HepG2 (cell line): Measurements from ENCODE around the gene P4HB. TPM values are rescaled to one million over a fixed set of nuclear protein-coding genes. Genes with fewer than 3 reads are reported as not detected.

Experiments used
- ATAC-seq: fragments of 200-7000 bp; cut with Tn5 transposase; 3 replicates; pipeline ENCODE4 v1.9.1; 2020; ENCODE audit warnings: mild to moderate bottlenecking, moderate library complexity
- BruUV-seq: library from RNA; stranded (reverse); fragments of 400-500 nt; replicated peaks from 2 replicates; lab custom pipeline; 2021; lab: Mats Ljungman, UMichigan
- CTCF ChIA-PET: fragments of 300-600 bp; formaldehyde crosslinking; extraction: SDS; loops from one replicate; lab custom pipeline; 2021; ENCODE audit warnings: low total read pairs, inconsistent platforms, low intra/inter-chr PET ratio; lab: Yijun Ruan, JAX
- POLR2A ChIA-PET: fragments of 350-600 bp; sonication (Branson Sonifier 250); formaldehyde crosslinking; loops from one replicate; lab custom pipeline; 2020; ENCODE audit warnings: antibody characterized with exemption, inconsistent platforms; lab: Yijun Ruan, JAX
- DNase-seq: peaks from one replicate; pipeline ENCODE4 v3.0.0-alpha.2; 2015; ENCODE audit warnings: low spot score
- FAIRE-seq: peaks from 3 replicates; lab custom pipeline; 2011; peaks lifted over from hg19 to GRCh38; lab: Jason Lieb, UNC
- H2AFZ ChIP-seq: one replicate; pipeline ENCODE4 v1.6.1; 2011; ENCODE audit warnings: low read length, inconsistent platforms
- H3K27ac ChIP-seq: fragments of 300-600 bp; 3 replicates; pipeline ENCODE4 v1.8.0; 2011; ENCODE audit warnings: mixed run types, mild to moderate bottlenecking, mixed read lengths, low read length, inconsistent platforms; ENCODE audit not compliant: insufficient read depth; ENCODE audit errors: extremely low read length
- H3K27me3 ChIP-seq, 2 experiments: fragments of 200-600 bp in 1 of 2; 2 replicates in 1 of 2; 3 replicates in 1 of 2; pipeline versions ENCODE4 v1.6.0 to v1.8.0; 2011; ENCODE audit warnings: low read length in 2 of 2, mild to moderate bottlenecking in 2 of 2, moderate library complexity in 2 of 2, inconsistent platforms in 1 of 2; ENCODE audit not compliant: insufficient read depth in 2 of 2, control insufficient read depth in 1 of 2
- H3K36me3 ChIP-seq, 2 experiments: fragments of 200-600 bp in 1 of 2; replicated peaks in 1 of 2; 2 replicates in 1 of 2; 3 replicates in 1 of 2; pipeline versions ENCODE4 v1.5.1 to v1.8.0; 2011; ENCODE audit warnings: low read length in 2 of 2, inconsistent platforms in 1 of 2; ENCODE audit not compliant: insufficient read depth in 2 of 2, control insufficient read depth in 1 of 2
- H3K4me1 ChIP-seq: 2 replicates; pipeline ENCODE4 v1.5.1; 2012; ENCODE audit warnings: low read length, inconsistent platforms; ENCODE audit not compliant: insufficient read depth
- H3K4me2 ChIP-seq: 2 replicates; pipeline ENCODE4 v1.6.0; 2011; ENCODE audit warnings: low read depth, low read length, inconsistent platforms
- H3K4me3 ChIP-seq, 3 experiments: fragments of 200-600 bp in 1 of 3; sonication (generic), shearing (Covaris generic) in 1 of 3; replicated peaks in 1 of 3; 2 replicates each; pipeline ENCODE4 v1.5.1; 2011 to 2016; ENCODE audit warnings: low read length in 3 of 3, inconsistent platforms in 2 of 3, low read depth in 2 of 3, mild to moderate bottlenecking in 2 of 3, control low read depth in 1 of 3, mixed read lengths in 1 of 3; ENCODE audit not compliant: insufficient read depth in 1 of 3
- H3K79me2 ChIP-seq: one replicate; pipeline ENCODE4 v1.6.1; 2011; ENCODE audit warnings: low read length, inconsistent platforms; ENCODE audit not compliant: insufficient read depth
- H3K9ac ChIP-seq: 2 replicates; pipeline ENCODE4 v1.6.0; 2011; ENCODE audit warnings: mild to moderate bottlenecking, low read depth, low read length, inconsistent platforms; ENCODE audit not compliant: insufficient read depth
- H3K9me3 ChIP-seq: 2 replicates; pipeline ENCODE4 v1.5.1; 2012; ENCODE audit warnings: mild to moderate bottlenecking, low read length
- H4K20me1 ChIP-seq: 2 replicates; pipeline ENCODE4 v1.6.0; 2011; ENCODE audit warnings: inconsistent platforms, mild to moderate bottlenecking, low read length, moderate library complexity; ENCODE audit not compliant: insufficient read depth
- ATF7-NPFF ChIP-seq: sonication (generic); formaldehyde crosslinking; IDR thresholded peaks from 2 replicates; pipeline ENCODE4 v1.8.1; 2023; ENCODE audit warnings: mild to moderate bottlenecking, low read depth, missing genetic modification reagents, moderate library complexity
- DPF2 ChIP-seq: sonication (generic); formaldehyde crosslinking; IDR thresholded peaks from 2 replicates; pipeline ENCODE4 v1.4.0; 2020; ENCODE audit warnings: mild to moderate bottlenecking, low read depth, missing genetic modification reagents, borderline replicate concordance
- EEA1 ChIP-seq: sonication (generic); formaldehyde crosslinking; IDR thresholded peaks from 2 replicates; pipeline ENCODE4 v1.5.1; 2020; ENCODE audit warnings: mild to moderate bottlenecking, missing genetic modification reagents, borderline replicate concordance
- EED ChIP-seq: sonication (generic); formaldehyde crosslinking; IDR thresholded peaks from 2 replicates; pipeline ENCODE4 v1.5.0; 2020; ENCODE audit warnings: mild to moderate bottlenecking, missing genetic modification reagents
- HDAC1 ChIP-seq: sonication (generic); formaldehyde crosslinking; IDR thresholded peaks from 2 replicates; pipeline ENCODE4 v1.5.1; 2020; ENCODE audit warnings: mild to moderate bottlenecking, missing genetic modification reagents
- IKZF4 ChIP-seq: sonication (generic); formaldehyde crosslinking; IDR thresholded peaks from 2 replicates; pipeline ENCODE4 v1.5.1; 2020; ENCODE audit warnings: borderline replicate concordance, mild to moderate bottlenecking, low read depth, missing genetic modification reagents; ENCODE audit errors: not compliant biosample characterization
- IKZF5 ChIP-seq: IDR thresholded peaks from 2 replicates; pipeline ENCODE4 v1.6.1; 2018; ENCODE audit warnings: missing genetic modification reagents, mild to moderate bottlenecking, missing compliant biosample characterization
- KLF6 ChIP-seq: IDR thresholded peaks from 2 replicates; pipeline ENCODE4 v1.8.0; 2016; ENCODE audit warnings: missing biosample characterization, missing genetic modification reagents
- MYC ChIP-seq: sonication (generic); formaldehyde crosslinking; IDR thresholded peaks from 2 replicates; pipeline ENCODE4 v1.9.0; 2021; ENCODE audit warnings: missing genetic modification reagents, borderline replicate concordance
- NR1H2 ChIP-seq: sonication (generic); formaldehyde crosslinking; IDR thresholded peaks from 2 replicates; pipeline ENCODE4 v1.8.1; 2022; ENCODE audit warnings: low read depth, missing genetic modification reagents, borderline replicate concordance
- POGZ ChIP-seq: sonication (generic); formaldehyde crosslinking; IDR thresholded peaks from 2 replicates; pipeline ENCODE4 v1.4.0; 2020; ENCODE audit warnings: mild to moderate bottlenecking, missing genetic modification reagents
- SNAPC5 ChIP-seq: sonication (generic); formaldehyde crosslinking; IDR thresholded peaks from 2 replicates; pipeline ENCODE4 v1.8.1; 2023; ENCODE audit warnings: mild to moderate bottlenecking, missing genetic modification reagents, borderline replicate concordance
- TCF12 ChIP-seq, 2 experiments: fragments of 450-650 bp in 1 of 2; sonication (generic) in 1 of 2; formaldehyde crosslinking in 1 of 2; IDR thresholded peaks; 2 replicates each; pipeline versions ENCODE4 v1.6.1 to v1.8.0; 2017 to 2022; ENCODE audit warnings: antibody characterized with exemption in 1 of 2, mild to moderate bottlenecking in 1 of 2, missing genetic modification reagents in 1 of 2, moderate library complexity in 1 of 2
- THAP8 ChIP-seq: sonication (generic); formaldehyde crosslinking; IDR thresholded peaks from 2 replicates; pipeline ENCODE4 v1.5.1; 2020; ENCODE audit warnings: missing genetic modification reagents, mild to moderate bottlenecking, borderline replicate concordance
- ZNF382 ChIP-seq: sonication (generic); formaldehyde crosslinking; IDR thresholded peaks from 2 replicates; pipeline ENCODE4 v1.5.0; 2020; ENCODE audit warnings: missing genetic modification reagents, mild to moderate bottlenecking, borderline replicate concordance
- ZNF468 ChIP-seq: sonication (generic); formaldehyde crosslinking; IDR thresholded peaks from 2 replicates; pipeline ENCODE4 v1.8.0; 2022; ENCODE audit warnings: mild to moderate bottlenecking, moderate library complexity, missing genetic modification reagents
- ZSCAN30 ChIP-seq: sonication (generic); formaldehyde crosslinking; IDR thresholded peaks from 2 replicates; pipeline ENCODE4 v1.5.0; 2020; ENCODE audit warnings: mild to moderate bottlenecking, missing genetic modification reagents
- WGBS: methylation state at CpG from one replicate; pipeline ENCODE4 v1.1.6; 2017; ENCODE audit warnings: low lambda C conversion rate; 5-methylcytosine and 5-hydroxymethylcytosine counted together
- in situ Hi-C: cut with HindIII; loops from 2 replicates; pipeline ENCODE4 v1.10.0; 2017; ENCODE audit warnings: low pct_unique_long_range_greater_than_20kb; ENCODE audit not compliant: extremely low pct_ligation_motif_present
- intact Hi-C: fragments of 100-400 bp; cut with micrococcal nuclease; formaldehyde crosslinking; loops from one replicate; pipeline ENCODE4 v1.10.0; 2022; ENCODE audit not compliant: unreplicated experiment
- polyA plus RNA-seq, 8 experiments: library from polyadenylated mRNA; depleted of rRNA in 3 of 8; stranded (reverse) in 7 of 8; unstranded in 1 of 8; fragments of >200 nt; fragmentation: Illumina TruSeq in 4 of 8; extraction: Trizol in 4 of 8; gene quantifications; 2 replicates each; pipeline versions ENCODE4 v1.2.1 to v1.2.3, GENCODE V29; 2011 to 2016; ENCODE audit warnings: low read depth in 4 of 8, missing spikeins in 1 of 8, mixed read lengths in 1 of 8; ENCODE audit not compliant: insufficient read depth in 1 of 8
- total RNA-seq, 5 experiments: library from RNA; depleted of rRNA; stranded (reverse); fragments of >200 nt; fragmentation: Illumina TruSeq; extraction: Trizol; gene quantifications; 2 replicates each; pipeline ENCODE4 v1.2.3, GENCODE V29; 2016; ENCODE audit warnings: low read depth in 1 of 5
- TF ChIP-seq, protein P1 (sequence below): IDR thresholded peaks from 2 replicates; pipeline ENCODE4 v1.6.1; 2016; ENCODE audit warnings: low read depth, borderline replicate concordance
- TF ChIP-seq, protein P2 (sequence below): IDR thresholded peaks from 2 replicates; pipeline ENCODE4 v1.6.1; 2016; ENCODE audit warnings: mild to moderate bottlenecking, missing biosample characterization, missing genetic modification reagents

P4HB gene
- total and polyA plus RNA-seq, 2 of the 13 experiments (the other 11 are each of a cell fraction or from before 2014, with no cell fraction given), result 185 to 782 TPM

- intact Hi-C loops, result loop anchor here (5.0 kb wide), 2 partner anchors 43 to 153 kb away; partner anchors contain the start of genes CENPX, LRRC45 and PCYT2
- peaks cover 74% of the 10 kb centered on the region for H3K4me1 ChIP-seq
- peaks cover 25% of the 10 kb centered on the region for H3K79me2 ChIP-seq
- no peak for TF ChIP-seq KLF6
- no peak for TF ChIP-seq IKZF4 (CRISPR knock-in tag)
- 0 out of 2 replicates have a peak, but pooled peaks have one; percentile 12 for TF ChIP-seq NR1H2 (CRISPR knock-in tag)
- TF ChIP-seq, protein P1, sequence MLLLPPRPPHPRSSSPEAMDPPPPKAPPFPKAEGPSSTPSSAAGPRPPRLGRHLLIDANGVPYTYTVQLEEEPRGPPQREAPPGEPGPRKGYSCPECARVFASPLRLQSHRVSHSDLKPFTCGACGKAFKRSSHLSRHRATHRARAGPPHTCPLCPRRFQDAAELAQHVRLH (CRISPR knock-in tag), result peak; percentile 15; the same call in 1 of the 2 replicates
- TF ChIP-seq IKZF5 (CRISPR knock-in tag), result peak; percentile 15; the same call in 1 of the 2 replicates
- no peak for TF ChIP-seq ZNF382 (CRISPR knock-in tag)
- no peak; the same call in 1 of the 2 replicates for TF ChIP-seq HDAC1
- TF ChIP-seq POGZ (CRISPR knock-in tag), result 0 out of 2 replicates have a peak, but pooled peaks have one; percentile 12
- TF ChIP-seq TCF12 (IDR thresholded peaks at IDR 0.05), result no peak
- peak; percentile 69; the same call in 1 of the 2 replicates for TF ChIP-seq TCF12 (CRISPR knock-in tag; IDR thresholded peaks at IDR 0.05)
- TF ChIP-seq THAP8, result no peak
- TF ChIP-seq ZSCAN30 (CRISPR knock-in tag), result no peak
- TF ChIP-seq EED, result 0 out of 2 replicates have a peak, but pooled peaks have one; percentile 11
- 0 out of 2 replicates have a peak, but pooled peaks have one; percentile 58 for TF ChIP-seq MYC
- no peak for TF ChIP-seq ATF7-NPFF (CRISPR knock-in tag)
- no peak for TF ChIP-seq ZNF468 (CRISPR knock-in tag)
- TF ChIP-seq, protein P2, sequence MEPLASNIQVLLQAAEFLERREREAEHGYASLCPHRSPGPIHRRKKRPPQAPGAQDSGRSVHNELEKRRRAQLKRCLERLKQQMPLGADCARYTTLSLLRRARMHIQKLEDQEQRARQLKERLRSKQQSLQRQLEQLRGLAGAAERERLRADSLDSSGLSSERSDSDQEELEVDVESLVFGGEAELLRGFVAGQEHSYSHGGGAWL (CRISPR knock-in tag), result 0 out of 2 replicates have a peak, but pooled peaks have one; percentile 55
- no peak for TF ChIP-seq EEA1 (CRISPR knock-in tag)
- no peak for TF ChIP-seq DPF2
- TF ChIP-seq SNAPC5 (CRISPR knock-in tag), result no peak; the same call in 1 of the 2 replicates
Measured at GRCh38 chr17:81869221-81870130, 9.1 kb upstream of the P4HB start.

More at GRCh38 chr17:81869221-81870130, 9.1 kb upstream of the P4HB start:
- Histone ChIP-seq H2AFZ (no peak overlapping the region), H3K27ac (peak overlapping the region; percentile 80), H3K36me3 (peaks cover 16 to 27% of the 10 kb centered on the region in 2 experiments), H3K27me3 (no peaks in the 10 kb centered on the region), H3K9me3 (no peaks in the 10 kb centered on the region), H3K4me3 (peak overlapping the region; percentile 72 to 92 (median 85)), H3K4me2 (peak overlapping the region; percentile 75), H3K9ac (peak overlapping the region; percentile 88), H4K20me1 (peaks cover 44% of the 10 kb centered on the region; the same call in 1 of the 2 replicates)
- CTCF ChIA-PET, result interaction anchor here (1.4 kb wide), 1 partner anchor 151 kb away, joined by 3 read pairs; no protein-coding TSS in a partner anchor
- BruUV-seq, result no TSS peak
- ATAC-seq, result peak; percentile 26
- no peak for FAIRE-seq
- in situ Hi-C loops, result no loop called here
- DNase-seq, result no peak
- WGBS, result 61% methylated on average over 38 of the region's 52 CpGs
- POLR2A ChIA-PET, result interaction anchor here (0.6 to 4.3 kb wide), 23 partner anchors 8 to 168 kb away, joined by 3 to 26 read pairs (median 4); partner anchors contain the start of genes ALYREF, ANAPC11, CENPX and DCXR
